Fibroblast of skin of left biceps (primary cell): Measurements from ENCODE around the gene MSI2.

Experiments
- DNase-seq, 2 experiments: peaks; one replicate each; pipeline ENCODE4 v3.0.0-alpha.2; 2013; ENCODE audit warnings: low read depth in 2 of 2

Gene MSI2

DNA sequence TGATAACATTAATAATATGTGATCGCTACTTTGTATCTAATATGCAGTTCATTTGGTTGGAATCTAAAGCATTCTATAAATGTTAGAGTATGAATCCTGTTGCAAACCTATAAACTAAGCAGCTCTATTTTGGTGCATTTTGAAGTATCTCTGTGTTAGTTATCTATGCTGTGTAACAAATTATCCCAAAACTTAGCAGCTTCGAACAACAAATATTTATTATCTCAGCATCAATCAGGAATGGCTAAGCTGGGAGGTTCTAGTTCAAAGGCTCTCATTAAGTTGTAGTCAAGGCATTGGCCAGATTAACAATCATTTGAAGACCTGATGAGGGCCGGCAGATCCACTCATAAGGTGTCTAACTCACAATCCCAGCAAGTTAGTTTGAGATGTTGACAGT lies 10.1 kb upstream of the MSI2 start:
- DNase-seq = no peak

DNA sequence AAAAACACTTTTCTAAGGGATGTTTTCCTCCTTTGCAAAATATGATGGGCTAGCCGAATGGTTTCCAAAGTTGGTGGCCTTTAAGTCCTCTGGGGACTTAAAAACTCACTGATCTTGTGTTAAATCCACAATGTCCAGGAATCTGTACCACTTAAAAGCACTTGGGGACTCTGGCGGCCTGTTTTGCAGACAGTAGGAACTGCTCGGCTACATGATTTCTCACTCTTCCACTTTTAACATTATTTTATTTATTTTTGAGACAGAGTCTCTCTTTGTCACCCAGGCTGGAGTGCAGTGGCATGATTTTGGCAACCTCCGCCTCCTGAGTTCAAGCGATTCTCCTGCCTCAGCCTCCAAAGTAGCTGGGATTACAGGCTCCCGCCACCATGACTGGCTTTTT lies 9.1 kb upstream of the MSI2 start:
- no peak for DNase-seq

DNA sequence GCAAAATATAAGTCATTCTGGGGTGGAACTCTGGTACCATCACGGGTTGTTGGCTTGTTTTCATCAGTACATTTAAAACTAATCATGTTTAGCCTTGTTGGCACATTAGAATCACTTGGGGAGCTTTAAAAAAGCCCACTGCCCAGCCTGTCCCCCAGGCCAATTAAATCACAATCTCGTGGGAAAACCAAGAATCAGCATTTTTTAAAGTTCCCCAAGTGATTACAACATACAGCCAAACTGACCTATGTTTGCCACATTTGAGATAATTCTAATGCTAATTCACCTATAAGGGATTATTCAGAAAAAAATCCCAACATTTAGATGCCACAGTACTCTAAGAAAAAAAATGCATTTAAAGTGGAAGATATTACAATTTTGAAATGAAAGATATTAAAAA lies 8.4 kb upstream of the MSI2 start:
- no peak for DNase-seq

DNA sequence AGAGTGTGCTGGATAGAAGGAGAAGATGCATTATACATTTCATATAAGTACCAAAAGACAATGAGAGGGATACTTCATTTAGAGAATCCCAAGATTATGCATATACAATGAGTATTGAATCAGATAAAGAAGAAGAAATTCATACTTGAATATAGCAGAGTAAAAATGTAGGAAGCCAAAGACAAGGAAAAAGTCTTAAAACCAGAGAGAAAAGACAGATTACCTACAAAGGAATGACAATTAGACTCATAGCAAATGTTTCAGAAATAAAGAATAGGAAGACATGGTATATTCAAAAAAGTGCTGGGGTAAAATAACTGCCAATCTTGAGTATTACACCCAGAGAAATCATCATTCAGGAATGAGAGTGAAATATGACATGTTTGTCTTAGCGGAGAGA lies 6.8 kb upstream of the MSI2 start:
- DNase-seq = no peak

DNA sequence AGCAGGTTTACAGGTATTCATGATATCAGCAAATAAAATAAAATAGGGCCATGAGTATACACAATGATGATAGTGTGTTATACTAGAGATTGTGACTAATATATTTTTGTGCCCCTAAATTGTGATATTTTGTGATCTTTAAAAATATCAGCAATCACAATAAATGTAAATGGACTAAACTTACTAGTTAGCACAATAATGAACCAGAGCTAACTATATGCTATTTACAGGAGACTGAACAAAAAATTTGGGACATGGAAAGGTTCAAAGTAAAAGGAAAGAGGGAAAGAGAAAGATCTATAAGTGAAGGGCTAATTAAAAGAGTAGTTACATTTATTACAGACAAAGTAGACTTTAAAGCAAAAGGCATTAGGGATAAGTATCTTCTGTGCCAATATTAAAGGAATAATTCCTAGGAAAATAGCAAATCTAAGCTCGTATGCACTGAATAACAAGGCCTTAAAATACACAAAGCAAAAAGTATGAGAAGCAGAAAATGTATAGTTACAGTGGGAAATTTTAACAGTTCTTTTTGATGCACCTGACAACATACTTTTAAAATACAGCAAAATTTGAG lies 5.0 kb upstream of the MSI2 start:
- no peak for DNase-seq

DNA sequence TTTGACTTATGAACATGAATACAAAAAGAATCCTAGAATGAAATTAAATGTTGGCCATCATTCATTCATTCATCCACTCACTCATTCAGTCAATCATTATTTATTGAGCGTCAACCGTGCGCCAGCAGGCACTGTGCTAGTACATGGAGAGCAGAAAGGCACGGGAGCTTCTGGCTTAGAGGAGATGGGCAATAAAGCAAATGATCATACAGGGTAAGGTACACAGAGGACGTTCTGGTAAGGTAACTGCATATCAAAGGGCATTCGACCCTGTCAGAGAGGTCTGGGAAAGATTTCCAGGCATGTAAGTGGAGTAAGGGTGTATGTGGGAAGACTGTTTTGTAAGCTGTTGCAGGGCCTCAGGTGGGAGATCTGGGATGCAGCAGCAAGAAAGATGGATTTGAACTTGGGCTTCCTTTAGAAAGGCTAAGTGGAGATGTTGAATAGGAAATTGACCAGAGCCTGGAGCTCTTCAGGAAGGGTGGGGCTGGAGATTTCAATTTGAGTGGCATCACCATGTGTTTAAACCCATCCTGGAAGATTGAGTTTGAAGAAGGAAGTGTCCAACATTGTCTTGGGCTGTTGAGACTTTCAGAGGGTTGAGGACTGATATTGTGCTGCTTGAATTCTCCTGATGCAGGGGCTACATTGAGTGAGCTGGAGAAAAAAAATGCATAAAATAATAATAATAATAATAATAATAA lies 2.8 kb upstream of the MSI2 start:
- no peak for DNase-seq

DNA sequence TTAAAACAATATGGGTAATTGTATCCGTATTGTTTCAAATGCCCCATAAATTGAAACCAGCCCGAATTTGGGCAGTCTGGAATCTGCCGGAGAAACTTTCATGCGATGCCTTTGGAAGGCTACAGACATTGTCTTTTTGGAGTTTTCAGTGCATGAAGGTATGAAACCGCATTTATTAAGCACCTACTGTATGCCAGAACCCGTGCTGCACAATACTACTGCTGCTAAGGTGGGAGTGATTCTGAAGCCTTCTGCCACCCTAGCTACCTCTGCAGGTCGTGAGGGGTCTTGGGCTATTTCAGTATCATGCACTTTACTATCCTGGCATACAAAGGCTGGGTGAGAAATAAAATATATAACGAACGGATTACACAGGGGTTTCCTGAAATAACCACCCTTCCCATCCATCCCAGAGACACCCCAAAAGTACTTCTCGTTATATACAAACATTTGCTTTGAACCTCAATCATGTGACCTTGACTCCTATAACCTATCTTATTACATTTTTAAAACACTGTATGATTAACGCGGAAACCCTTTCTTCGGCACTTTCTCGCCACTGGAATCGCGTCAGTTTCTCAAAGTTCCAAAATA lies 1.0 kb upstream of the MSI2 start:
- DNase-seq = no peak

DNA sequence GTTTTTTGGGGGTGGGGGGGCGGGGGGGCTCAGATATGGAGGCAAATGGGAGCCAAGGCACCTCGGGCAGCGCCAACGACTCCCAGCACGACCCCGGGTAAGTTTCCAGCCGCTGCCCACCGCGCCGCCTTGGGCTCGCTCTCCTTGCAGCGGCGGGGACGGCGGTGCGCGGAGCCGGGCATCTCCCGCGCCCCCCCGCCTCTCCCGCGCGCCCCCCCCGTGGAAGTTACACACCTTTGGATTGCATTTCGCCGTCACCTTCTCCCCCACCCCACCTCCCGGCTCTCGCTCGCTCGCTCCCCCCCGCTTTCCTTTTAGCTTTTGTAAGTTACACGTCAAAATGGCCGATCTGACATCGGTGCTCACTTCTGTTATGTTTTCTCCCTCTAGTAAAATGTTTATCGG lies 387 bp downstream of the MSI2 start:
- no peak for DNase-seq

DNA sequence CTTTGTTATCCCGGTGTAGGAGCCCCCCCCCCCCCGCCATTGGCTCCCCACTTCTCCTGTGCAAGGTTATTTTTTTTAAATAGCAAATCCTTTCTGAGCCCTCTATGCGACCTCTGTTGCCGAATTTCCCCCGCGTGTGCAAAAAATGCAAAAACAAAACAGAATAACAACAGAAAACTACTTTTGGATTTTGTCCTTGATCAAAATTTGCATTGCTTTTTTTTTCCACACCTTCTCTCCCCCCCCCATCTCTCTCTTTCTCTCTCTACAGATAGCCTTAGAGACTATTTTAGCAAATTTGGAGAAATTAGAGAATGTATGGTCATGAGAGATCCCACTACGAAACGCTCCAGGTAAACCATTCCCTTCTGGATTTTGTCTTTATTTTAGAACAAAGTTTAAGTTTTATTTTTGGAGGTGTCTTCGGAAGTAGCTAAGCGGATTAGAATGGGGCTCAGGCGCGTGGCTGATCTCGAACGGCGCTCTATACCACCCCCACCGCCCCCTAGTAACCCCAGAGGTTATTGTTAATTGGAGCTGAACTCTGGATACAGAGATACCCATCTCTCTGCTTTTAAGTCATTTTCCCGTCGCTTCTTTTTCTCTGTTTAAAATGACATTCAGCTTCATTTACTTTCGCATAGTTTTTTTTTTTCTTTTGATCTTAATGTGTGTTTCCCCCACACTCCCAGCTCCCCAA lies 1.0 kb downstream of the MSI2 start:
- no peak for DNase-seq

DNA sequence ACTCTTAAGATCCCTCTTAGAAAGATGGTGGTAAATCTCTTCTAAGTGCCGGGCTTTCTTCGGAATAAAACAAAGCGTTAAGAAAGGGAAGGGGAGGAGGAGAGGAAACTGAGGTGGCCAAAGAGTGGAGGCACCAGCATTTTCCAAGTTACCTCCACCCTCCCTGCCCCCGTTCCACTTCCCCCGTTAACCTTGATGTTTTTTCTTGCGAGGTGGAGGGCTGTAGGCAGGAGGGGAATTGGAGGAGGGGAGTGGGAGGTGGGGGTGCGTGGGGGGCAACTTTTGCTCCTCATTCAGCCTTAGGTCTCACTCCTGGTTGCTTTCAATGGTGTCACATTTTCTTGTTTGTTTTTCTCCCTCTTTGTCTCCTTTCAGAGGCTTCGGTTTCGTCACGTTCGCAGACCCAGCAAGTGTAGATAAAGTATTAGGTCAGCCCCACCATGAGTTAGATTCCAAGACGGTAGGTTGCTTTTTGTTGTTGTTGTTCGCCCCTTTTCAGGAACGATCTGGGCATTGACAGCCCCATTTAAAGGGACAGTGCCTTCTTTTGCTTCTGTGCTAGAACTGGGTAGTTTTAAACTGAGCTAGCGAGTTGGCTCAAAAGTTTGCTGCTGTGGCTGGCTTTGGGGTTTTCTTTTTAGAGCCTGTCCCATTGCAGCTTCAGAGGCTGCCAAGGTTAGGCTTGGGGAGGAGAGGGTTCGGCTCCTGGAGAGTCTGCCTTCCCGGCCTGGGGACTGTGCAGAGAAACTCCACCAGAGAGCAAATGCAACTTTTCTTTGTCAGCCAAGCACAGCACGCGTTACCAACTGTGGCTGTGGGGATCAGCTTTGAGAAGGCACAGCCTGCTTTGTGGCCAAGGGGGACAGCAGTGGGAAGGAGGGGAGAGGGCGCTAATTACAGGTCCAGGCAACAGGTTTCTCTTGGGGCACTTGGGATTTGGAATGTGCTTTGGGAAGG lies 1.9 kb downstream of the MSI2 start:
- DNase-seq = no peak

DNA sequence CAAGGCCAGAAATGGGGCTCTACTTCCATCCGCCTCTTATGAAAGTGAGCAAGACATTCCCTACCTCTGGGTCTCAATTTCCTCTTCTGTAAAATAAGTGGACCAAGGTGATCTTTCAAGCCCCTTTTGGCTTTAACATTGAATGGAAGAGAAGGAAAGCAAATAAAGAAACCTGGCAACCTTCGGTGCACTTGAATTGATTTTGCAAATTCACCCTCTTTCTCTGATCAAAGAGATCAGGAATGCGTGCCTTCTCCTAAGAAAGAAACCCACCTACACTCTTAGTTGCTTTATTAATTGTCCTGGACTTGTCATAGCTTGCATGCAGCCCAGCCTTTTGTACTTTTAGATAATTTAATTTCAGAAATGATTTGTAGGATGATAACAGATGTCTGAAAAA lies 3.0 kb downstream of the MSI2 start:
- no peak for DNase-seq

DNA sequence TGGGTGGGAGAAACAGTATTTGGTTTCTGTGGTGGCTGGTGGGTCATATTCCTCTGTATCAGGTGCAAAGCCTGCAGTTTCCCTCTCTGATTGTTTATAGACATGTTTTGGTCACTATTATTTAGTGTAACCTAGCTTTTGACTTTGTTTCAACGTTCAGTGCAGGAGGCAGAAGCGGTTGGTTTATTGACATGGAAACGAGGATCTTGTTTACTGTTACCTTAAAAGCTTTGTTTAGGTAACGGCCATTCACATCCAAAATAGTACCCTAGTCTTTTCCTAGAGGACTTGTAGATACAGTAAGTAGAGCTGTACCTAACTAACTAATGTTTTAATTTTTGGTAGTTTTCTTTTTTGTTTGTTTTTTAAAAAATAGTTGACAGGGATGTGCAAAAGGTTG lies 3.5 kb downstream of the MSI2 start:
- no peak for DNase-seq

DNA sequence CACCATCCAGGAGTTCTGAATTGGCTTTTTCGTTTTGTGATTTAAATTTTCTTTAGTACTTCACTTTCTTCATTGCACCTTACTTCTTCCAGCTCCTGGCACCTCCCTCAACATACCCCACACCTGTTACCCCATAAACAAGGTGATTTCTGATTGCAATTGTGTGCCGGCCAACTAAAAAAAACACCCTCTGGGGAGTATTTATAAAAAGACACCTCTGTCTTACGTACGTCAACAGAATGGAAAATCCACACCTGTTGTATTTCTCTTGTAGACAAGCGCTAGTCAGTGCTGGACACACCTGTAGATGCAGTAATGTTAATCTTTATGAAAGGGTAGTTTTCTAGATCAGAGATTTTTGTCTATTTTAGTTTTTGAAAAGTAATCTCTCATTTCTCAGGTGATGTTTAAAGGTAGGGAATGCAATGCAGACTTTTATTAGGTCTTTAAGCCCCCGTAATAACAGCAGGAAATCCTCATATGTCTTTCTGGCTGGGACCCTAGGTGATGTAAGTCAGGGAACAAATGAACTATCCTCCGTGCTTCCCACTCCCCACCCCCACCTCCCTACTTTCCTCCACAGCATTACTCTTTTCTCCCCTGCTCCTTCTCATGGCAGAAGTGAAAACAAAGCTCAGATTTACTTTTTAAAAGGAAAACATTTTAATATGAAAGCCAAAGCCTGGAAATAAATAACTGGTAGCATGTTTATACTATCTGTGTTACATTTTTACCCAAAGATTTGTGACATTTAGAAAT lies 4.2 kb downstream of the MSI2 start:
- DNase-seq = no peak

DNA sequence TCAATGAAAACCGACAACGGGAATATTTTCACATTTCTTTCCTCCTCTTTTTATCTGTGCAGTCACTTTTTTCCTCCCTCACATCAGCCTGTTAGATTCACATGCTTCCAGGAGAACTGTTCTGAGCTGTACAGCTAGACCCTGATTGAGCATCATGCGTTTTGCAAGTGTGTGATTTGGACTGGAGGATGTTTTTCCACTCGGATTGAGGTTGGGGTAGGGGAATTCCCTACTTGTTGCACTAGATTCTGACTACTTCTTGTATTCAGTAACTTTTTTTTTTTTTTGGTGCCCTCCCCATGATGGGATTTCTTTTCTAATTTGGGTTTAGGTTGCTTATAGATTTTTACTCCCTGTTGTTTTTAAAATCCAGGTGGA lies 4.8 kb downstream of the MSI2 start:
- no peak for DNase-seq

DNA sequence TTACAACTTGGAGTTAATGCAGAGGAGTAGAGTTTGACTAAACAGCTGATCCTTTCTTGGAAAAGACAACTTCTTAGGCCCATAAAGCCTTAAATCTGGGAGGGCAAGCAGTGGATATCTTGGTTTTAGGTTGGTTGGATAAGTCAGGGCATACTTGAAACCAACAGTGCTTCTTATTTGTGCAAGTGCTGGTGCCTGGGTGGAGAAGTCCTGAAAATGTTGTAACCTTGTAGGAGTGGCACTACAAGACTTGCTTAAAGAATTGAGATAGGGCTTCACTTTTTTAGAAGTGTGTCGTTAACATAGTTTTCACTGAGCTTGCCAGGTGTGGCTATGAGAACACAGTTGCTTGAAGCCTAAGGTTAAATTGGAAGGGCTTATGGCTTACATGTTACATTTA lies 6.2 kb downstream of the MSI2 start:
- DNase-seq = no peak

DNA sequence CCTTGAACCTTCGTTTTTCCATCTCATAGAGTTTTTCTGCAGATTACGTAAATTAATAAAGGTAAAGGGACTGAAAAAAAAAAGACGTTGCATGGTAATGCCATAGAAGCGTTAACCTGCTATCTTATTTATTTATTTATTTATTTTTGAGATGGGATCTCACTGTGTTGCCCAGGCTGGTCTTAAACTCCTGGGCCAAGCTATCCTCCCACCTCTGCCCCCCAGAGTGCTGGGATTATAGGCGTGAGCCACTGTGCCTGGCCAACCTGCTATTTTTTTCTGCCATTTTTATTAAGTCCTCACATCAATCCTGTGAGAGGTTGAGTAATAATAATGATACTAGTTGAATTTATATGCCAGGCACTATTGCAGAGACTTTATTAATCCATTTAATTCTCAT lies 7.9 kb downstream of the MSI2 start:
- no peak for DNase-seq

DNA sequence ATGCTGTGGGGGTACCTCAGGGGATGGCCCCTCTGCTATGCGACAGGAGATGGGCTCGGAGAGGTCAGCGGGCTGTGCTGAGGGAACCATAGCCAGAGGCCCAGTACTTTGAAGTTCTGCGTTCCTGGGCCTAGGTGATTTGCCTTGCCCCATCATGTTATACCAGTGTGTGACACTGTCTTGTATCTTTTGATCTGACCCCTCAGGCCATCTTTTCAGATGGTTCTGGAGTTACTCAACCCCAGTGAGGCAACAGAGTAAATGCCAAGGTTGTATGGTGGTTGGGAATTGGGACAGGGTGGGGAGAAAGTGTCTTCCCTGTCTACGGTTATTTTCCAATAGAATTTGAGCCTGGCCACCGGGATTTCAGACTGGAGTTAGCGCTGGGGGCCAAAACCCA lies 8.5 kb downstream of the MSI2 start:
- DNase-seq = no peak

DNA sequence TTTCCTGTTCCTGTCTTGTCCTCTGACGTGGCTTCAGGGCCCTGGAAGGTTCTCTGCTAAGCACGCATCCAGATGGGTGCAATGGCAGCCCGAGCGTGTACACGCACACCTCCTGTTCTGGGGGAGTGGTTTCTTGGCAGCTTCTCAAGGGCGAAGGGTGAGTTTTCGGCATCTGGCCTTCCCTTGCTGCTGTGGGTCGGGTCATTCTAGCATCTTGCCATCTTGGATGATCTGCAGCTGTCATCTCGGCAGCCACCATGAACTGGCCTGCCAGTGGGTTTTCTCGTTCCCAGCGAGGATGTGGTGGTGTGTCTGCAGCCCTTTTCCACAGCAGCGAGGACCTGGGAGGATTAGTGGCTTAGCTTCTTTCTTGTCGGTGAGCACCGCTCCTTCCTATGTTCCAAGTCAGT lies 10.6 kb downstream of the MSI2 start:
- DNase-seq = no peak

DNA sequence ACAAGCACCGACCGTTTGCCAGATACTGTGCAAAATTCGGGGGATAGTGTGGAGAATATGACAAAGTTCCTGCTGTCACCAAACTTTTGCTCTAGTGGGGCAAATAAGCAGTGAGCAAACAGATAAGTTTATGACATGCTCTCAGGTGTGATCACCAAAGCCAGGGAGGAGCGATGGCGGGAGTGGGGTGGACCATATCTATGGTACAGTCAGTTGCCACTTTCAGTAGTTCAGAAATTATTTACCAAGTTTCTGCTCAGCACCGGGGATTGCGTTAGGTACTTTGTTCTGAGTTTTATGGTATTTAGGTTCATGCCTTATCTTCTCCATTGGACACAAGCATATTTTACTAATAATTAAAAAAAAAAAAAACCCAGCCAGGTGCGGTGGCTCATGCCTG lies 11.9 kb downstream of the MSI2 start:
- no peak for DNase-seq

DNA sequence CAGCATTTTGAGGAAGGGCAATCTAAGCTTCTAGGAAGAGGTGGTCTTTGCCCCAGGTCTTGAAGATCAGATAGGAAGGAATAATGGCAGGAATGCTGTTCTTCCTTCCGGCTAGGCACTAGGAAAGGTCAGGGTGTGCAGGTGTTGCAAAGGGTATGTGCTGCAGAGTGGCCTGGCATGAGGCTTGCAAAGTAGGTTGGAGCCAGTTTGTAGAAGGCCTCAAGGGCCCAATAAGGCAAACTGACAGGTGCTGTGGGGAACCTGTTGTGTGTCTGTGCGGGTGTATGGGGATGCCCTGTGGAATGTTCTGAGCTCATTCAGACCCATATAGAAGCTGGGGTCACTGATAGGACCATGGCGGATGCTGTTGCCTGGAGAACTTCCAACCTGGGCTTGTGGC lies 12.7 kb downstream of the MSI2 start:
- no peak for DNase-seq

DNA sequence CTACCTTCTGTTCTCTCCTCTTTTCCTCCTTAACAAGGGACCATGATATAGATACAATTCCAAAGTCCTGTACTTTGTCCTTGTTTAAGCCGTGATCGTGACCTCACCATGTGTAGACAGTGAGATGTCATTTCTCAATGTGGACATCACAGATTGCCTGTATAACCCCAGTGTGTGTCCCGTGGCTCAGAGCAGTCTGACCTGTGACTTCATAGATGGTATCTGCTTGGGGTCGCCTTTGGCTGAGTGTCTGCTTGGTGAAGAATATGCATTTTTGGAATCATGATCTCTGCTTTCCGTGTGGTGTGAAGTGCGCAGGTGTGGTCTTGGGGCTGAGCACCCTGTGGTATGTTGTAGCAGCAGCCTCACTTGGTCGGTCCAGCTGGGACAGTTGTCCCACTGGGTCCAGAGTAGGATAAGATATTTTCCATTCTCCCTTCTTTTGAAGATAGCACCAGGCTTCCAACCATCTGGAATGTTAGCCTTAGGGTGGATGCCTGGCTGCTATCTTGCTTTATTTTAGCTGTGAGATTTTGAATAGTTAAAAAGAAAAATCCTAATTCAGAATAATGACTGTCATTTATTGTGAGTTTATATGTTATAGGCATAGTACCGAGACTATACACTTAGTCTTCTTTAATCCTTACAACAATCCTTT lies 13.4 kb downstream of the MSI2 start:
- no peak for DNase-seq
